ENCODE results near the gene CENPH.
"Not testable (repeated sequence)": the region's sequence is repeated elsewhere in the genome, so short reads cannot be mapped to it uniquely, and the experiment has no call there.

DNA sequence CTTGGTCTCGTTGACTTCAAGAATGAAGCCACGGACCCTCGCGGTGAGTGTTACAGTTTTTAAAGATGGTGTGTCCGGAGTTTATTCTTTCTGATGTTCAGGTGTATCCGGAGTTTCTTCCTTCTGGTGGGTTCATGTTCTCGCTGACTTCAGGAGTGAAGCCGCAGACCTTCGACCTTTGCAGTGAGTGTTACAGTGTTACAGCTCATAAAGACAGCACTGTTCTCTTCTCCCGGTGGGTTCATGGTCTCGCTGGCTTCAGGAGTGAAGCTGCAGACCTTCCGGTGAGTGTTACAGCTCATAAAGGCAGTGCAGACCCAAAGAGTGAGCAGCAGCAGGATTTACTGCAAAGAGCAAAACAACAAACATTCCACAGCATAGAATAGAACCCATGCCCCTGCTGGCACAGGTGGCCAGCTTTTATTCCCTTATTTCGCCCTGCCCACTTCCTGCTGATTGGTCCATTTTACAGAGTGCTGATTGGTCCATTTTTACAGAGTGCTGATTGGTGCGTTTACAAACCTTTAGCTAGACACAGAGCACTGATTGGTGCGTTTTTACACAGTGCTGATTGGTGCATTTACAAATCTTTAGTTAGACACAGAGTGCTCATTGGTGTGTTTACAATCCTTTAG lies 7.6 kb upstream of the CENPH start:
- TF ChIP-seq, protein P1, sequence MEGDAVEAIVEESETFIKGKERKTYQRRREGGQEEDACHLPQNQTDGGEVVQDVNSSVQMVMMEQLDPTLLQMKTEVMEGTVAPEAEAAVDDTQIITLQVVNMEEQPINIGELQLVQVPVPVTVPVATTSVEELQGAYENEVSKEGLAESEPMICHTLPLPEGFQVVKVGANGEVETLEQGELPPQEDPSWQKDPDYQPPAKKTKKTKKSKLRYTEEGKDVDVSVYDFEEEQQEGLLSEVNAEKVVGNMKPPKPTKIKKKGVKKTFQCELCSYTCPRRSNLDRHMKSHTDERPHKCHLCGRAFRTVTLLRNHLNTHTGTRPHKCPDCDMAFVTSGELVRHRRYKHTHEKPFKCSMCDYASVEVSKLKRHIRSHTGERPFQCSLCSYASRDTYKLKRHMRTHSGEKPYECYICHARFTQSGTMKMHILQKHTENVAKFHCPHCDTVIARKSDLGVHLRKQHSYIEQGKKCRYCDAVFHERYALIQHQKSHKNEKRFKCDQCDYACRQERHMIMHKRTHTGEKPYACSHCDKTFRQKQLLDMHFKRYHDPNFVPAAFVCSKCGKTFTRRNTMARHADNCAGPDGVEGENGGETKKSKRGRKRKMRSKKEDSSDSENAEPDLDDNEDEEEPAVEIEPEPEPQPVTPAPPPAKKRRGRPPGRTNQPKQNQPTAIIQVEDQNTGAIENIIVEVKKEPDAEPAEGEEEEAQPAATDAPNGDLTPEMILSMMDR (IDR thresholded peaks at IDR 0.05) = not testable (repeated sequence)
- TF ChIP-seq POLR2A (IDR thresholded peaks at IDR 0.05) = not testable (repeated sequence)
